NCI-H1105 (cell line): Measurements from ENCODE around the gene TAF11L8.
"Not testable (repeated sequence)": the region's sequence is repeated elsewhere in the genome, so short reads cannot be mapped to it uniquely, and the experiment has no call there.

Experiments used
- DNase-seq: peaks from one replicate; lab custom pipeline; 2025; lab: John Stamatoyannopoulos, UW

TAF11L8 gene

DNA sequence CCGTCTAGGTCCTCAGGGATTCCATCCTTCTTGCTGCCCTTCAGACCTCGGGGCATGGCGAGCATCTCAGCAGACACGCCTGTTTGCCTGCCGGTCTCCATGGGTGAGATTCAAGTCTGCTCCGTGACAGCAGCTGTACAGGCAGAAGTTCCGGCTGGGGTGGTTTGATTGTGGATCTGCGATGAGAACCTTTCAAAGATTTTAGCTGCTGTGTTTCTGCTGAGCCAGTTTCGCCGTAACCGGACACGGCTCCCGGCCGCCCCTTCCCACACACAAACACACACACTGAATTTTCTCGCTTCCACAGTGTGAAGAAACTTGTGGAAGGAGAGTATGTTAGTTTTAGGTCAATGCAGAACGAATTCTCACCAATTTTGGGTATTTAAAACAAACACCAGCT lies at the start of gene TAF11L8:
TAF11L8 (minus strand) TSS at position 101 of the 400 bp plus-strand sequence.
- DNase-seq: not testable (repeated sequence)

DNA sequence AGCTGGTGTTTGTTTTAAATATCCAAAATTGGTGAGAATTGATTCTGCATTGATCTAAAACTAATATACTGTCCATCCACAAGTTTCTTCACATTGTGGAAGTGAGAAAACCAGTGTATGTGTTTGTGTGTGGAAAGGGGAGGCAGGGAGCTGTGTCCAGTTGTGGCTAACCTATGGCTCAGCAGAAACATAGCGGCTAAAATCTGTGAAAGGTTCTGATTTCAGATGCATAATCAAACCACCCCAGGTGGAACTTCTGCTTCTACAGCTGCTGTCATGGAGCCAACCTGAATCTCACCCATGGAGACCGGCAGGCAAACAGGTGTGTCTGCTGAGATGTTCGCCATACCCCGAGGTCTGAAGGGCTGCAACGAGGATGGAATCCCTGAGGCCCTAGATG lies 43.4 kb upstream of the TAF11L8 start, which contains the start of gene TAF11L14:
TAF11L14 (plus strand) TSS at position 301 of the 400 bp plus-strand sequence.
- no peak for DNase-seq

DNA sequence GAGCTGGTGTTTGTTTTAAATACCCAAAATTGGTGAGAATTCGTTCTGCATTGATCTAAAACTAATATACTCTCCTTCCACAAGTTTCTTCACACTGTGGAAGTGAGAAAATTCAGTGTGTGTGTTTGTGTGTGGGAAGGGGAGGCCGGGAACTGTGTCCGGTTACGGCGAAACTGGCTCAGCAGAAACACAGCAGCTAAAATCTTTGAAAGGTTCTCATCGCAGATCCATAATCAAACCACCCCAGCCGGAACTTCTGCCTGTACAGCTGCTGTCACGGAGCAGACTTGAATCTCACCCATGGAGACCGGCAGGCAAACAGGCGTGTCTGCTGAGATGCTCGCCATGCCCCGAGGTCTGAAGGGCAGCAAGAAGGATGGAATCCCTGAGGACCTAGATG lies 41.0 kb upstream of the TAF11L8 start, which contains the start of gene TAF11L13:
TAF11L13 (plus strand) TSS at position 301 of the 400 bp plus-strand sequence.
- DNase-seq: not testable (repeated sequence)

DNA sequence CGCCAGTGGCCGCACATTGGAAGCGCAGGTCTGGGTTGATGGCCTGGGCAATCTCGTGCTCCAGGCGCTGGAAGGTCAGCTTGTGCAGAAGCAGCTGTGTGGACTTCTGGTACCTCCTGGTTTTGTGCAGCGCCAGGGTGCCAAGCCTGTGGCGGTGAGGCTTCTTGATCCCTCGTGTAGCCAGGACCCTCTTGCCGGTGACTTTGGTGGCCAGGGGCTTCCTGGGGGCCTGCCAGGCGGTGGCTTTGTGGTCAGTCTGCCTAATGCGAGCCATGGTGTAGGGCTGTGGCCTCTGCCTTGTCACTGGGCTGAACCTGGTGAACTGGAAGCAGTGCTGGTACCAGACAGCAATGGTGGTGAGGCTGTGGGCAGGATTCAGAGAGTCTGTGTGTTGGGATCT lies 34.9 kb upstream of the TAF11L8 start:
- no peak for DNase-seq

DNA sequence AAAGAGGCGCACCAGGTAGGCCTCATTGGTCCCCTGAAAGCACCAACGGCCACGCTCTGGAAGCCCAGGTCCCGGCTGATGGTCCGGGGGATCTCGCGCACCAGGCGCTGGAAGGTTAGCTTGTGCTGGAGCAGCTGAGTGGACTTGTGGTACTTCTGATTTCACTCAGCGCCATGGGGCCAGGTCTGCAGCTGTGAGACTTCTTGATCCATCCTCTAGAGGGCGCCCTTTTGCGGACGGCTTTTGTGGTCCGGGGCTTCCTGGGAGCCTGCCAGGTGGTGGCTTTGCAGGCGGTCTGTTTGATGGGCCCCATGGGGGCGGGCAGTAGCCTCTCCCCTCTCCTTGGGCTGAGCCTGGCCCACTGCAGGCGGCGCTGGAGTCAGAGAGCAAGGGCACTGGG lies 29.9 kb upstream of the TAF11L8 start:
- DNase-seq: no peak

DNA sequence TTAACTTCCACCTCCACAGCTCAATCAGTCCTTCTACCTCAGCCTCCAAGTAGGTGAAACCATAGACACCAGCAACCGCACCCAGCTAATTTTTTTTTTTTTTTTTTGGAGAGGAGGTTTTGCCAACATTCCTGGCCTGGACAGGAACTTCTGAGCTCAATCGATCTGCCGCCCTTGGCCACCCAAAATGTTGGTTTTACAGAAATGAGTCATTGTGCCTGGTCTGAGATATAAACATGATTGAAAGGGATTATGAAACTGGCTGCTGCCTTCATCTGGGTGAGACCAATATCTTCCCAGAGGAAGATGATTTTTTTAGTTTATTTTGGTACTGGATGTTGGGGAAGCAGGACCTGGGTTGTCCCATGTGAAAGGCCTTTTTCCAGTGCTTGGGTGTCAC lies 28.6 kb upstream of the TAF11L8 start:
- DNase-seq: no peak

DNA sequence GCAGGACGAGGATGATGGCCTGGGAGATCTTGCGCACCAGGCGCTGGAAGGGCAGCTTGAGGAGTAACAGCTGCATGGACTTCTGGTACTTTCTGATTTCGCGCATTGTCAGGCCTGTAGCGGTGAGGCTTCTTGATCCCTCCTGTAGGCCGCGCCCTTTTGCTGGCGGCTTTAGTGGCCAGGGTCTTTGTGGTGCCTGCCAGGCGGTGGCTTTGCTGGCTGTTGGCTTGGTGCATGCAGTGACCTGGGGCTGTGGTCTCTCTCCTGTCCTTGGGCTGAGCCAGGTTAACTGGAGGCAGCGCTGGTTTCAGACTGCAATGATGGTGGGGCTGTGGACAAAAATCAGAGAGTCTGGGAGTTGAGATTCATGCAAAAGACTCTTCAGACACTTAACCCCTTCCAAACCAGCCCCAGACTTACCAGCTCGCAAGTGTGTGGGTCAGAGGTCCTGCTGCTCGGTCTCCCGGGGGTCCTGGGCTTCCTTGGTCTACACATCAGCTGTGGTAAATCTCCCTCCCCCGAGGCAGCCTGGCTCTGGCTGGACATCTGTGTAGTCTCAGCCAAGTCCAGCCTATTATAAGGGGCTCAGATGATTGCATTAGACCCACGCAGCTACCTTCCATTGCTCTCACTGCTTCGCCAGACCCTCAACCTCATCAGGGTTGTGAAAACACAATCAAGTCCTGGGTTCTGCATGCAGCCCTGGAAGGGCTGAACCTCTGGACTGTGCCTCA lies 24.3 kb upstream of the TAF11L8 start:
- DNase-seq: no peak

DNA sequence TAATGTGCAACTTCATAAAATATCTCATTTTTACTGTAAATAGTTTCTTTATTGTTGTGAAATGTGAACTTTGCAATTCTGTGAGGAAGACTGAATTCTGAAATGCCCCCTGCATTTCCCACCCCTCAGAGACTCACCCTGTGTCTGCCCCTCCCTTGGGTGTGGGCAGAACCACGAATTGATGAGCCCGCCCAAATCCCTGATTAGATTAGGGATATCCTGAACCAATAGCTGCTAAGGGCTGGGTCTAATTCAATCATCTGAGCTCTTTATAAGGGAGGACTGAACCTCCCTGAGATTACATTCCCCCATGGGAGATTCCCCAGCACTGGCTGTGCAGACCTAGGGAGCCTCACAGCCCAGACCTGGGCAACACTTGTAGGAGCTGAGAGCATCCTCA lies 19.3 kb upstream of the TAF11L8 start, which contains the start of gene TAF11L12:
TAF11L12 (plus strand) TSS at position 301 of the 400 bp plus-strand sequence.
- DNase-seq: not testable (repeated sequence)

DNA sequence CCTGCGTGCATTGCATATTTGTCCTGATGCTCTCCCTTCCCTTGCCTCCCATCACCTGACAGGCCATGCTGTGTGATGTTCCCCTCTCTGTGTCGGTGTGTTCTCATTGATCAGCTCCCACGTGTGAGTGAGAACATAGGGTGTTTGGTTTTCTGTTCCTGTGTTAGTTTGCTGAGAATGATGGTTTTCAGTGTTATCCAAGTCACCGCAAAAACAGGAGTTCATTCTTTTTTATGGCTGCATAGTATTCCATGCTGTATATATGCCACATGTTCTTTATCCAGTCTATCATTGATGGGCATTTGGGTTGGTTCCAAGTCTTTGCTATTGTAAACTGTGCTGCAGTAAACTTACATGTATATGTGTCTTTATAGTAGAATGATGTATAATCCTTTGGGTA lies 16.7 kb upstream of the TAF11L8 start:
- DNase-seq: not testable (repeated sequence)

DNA sequence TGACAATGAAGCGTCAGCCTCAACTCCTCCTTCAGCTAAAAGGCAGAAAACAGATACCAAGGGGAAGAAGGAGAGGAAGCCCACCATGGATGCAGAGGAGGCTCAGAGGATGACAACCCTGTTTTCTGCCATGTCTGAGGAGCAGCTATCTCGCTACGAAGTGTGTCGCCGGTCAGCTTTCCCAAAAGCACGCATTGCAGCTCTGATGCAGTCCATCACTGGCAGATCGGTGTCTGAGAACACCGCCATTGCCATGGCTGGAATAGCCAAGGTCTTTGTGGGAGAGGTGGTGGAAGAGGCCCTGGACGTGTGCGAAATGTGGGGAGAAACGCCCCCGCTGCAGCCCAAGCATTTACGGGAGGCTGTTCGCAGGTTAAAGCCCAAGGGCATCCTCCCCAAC lies 14.2 kb upstream of the TAF11L8 start:
- DNase-seq: no peak

DNA sequence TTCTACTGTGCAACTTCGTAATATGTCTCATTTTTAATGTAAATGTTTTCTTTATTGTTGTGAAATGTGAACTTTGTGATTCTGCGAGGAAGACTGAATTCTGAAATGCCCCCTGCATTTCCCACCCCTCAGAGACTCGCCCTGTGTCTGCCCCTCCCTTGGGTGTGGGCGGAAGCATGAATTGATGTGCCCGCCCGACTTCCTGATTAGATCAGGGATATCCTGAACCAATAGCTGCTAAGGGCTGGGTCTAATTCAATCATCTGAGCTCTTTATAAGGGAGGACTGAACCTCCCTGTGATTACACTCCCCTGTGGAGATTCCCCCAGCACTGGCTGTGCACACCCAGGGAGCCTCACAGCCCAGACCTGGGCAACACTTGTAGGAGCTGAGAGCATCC lies 13.1 kb upstream of the TAF11L8 start, which contains the start of gene TAF11L11:
TAF11L11 (plus strand) TSS at position 304 of the 400 bp plus-strand sequence.
- not testable (repeated sequence) for DNase-seq

DNA sequence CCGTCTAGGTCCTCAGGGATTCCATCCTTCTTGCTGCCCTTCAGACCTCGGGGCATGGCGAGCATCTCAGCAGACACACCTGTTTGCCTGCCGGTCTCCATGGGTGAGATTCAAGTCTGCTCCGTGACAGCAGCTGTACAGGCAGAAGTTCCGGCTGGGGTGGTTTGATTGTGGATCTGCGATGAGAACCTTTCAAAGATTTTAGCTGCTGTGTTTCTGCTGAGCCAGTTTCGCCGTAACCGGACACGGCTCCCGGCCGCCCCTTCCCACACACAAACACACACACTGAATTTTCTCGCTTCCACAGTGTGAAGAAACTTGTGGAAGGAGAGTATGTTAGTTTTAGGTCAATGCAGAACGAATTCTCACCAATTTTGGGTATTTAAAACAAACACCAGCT lies 7.0 kb upstream of the TAF11L8 start, which contains the start of gene TAF11L10:
TAF11L10 (minus strand) TSS at position 101 of the 400 bp plus-strand sequence.
- not testable (repeated sequence) for DNase-seq

DNA sequence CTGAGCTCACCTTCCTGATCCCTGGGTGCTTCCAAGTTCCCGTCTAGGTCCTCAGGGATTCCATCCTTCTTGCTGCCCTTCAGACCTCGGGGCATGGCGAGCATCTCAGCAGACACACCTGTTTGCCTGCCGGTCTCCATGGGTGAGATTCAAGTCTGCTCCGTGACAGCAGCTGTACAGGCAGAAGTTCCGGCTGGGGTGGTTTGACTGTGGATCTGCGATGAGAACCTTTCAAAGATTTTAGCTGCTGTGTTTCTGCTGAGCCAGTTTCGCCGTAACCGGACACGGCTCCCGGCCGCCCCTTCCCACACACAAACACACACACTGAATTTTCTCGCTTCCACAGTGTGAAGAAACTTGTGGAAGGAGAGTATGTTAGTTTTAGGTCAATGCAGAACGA lies 3.5 kb upstream of the TAF11L8 start, which contains the start of gene TAF11L9:
TAF11L9 (minus strand) TSS at position 140 of the 400 bp plus-strand sequence.
- not testable (repeated sequence) for DNase-seq

DNA sequence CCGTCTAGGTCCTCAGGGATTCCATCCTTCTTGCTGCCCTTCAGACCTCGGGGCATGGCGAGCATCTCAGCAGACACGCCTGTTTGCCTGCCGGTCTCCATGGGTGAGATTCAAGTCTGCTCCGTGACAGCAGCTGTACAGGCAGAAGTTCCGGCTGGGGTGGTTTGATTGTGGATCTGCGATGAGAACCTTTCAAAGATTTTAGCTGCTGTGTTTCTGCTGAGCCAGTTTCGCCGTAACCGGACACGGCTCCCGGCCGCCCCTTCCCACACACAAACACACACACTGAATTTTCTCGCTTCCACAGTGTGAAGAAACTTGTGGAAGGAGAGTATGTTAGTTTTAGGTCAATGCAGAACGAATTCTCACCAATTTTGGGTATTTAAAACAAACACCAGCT lies 5.1 kb downstream of the TAF11L8 start, which contains the start of gene TAF11L7:
TAF11L7 (minus strand) TSS at position 101 of the 400 bp plus-strand sequence.
- not testable (repeated sequence) for DNase-seq
